DOHH2 (cell line): ENCODE measurements around the gene SLC66A2.

Experiments used
- EZH2phosphoT487 ChIP-seq: fragments of 200-600 bp; sonication (generic); IDR thresholded peaks from 2 replicates; pipeline ENCODE4 v1.6.1; 2017; ENCODE audit warnings: borderline replicate concordance, mild to moderate bottlenecking, antibody characterized with exemption, low read length, moderate library complexity, mixed read lengths
- TF ChIP-seq, protein P1 (sequence below): fragments of 200-600 bp; sonication (generic); IDR thresholded peaks from one replicate; pipeline ENCODE4 v1.5.1; 2014; ENCODE audit warnings: antibody characterized with exemption, mild to moderate bottlenecking, low read depth, low read length; ENCODE audit not compliant: poor library complexity, severe bottlenecking

DNA sequence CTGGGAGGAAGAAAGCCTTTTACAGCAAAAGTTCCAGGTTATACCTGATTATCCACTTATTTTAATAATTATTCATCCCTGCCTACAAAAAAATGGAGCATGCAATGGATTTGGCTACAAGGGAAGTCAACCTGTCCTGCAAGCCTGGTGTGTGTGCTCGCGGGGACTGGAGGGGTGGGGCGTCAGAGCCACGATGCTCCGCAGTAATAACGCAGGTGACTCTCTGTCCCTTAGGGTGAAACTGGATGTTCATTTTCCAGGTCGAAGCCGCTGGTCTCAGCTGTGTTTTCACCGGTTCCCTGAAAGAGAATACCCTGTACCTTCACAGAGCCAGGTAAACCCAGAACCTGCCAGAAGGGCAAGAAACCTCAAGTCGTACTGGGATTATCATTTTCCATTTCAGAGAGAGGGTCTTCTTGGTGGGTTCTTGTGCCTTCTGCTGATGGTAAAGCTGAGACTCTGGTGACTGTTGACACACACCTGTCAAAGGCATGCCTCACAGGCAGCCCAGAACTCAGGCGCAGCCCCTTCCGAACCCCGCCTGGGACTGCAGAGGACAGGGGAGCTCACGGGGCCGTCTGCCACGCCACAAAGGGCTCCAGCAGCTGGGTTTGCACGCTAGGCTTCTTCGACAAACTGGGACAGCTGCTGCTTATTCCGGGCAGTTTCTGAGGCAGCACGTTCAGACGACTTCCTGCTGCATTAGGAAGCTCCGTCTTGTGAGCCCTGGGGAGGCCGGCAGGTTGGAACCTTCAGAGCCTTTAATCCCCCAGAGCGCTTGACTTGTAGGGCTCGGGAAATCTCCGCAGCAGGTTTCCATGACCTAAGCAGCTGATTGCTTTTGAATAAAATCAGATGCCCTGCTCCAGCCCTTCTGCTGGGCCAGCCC is 95.1 kb downstream of the SLC66A2 start:
- TF ChIP-seq, protein P1, sequence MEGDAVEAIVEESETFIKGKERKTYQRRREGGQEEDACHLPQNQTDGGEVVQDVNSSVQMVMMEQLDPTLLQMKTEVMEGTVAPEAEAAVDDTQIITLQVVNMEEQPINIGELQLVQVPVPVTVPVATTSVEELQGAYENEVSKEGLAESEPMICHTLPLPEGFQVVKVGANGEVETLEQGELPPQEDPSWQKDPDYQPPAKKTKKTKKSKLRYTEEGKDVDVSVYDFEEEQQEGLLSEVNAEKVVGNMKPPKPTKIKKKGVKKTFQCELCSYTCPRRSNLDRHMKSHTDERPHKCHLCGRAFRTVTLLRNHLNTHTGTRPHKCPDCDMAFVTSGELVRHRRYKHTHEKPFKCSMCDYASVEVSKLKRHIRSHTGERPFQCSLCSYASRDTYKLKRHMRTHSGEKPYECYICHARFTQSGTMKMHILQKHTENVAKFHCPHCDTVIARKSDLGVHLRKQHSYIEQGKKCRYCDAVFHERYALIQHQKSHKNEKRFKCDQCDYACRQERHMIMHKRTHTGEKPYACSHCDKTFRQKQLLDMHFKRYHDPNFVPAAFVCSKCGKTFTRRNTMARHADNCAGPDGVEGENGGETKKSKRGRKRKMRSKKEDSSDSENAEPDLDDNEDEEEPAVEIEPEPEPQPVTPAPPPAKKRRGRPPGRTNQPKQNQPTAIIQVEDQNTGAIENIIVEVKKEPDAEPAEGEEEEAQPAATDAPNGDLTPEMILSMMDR, result no peak
- no peak for TF ChIP-seq EZH2phosphoT487
